AG09309 (cell line): ENCODE data around the gene MICAL2.

Experiments used
- DNase-seq: peaks from one replicate; pipeline ENCODE4 v3.0.0-alpha.2; 2010; ENCODE audit warnings: low read depth
- H3K4me3 ChIP-seq: 2 replicates; pipeline ENCODE4 v1.5.1; 2011; ENCODE audit warnings: mild to moderate bottlenecking, low read depth, low read length, moderate library complexity; ENCODE audit not compliant: control insufficient read depth
- CTCF ChIP-seq: IDR thresholded peaks from 2 replicates; pipeline ENCODE4 v1.5.1; 2011; ENCODE audit warnings: mild to moderate bottlenecking, low read depth, low read length, inconsistent platforms; ENCODE audit not compliant: insufficient read depth, control insufficient read depth; ENCODE audit errors: missing control alignments

MICAL2 gene

GRCh38 chr11:12289667-12290476 is 179.5 kb downstream of the MICAL2 start:
- DNase-seq, result no peak

GRCh38 chr11:12290477-12290922 is 180.1 kb downstream of the MICAL2 start:
- no peak for DNase-seq
- TF ChIP-seq CTCF, result no peak
- H3K4me3 ChIP-seq, result no peak overlapping the region

More at GRCh38 chr11:12289667-12290476, 179.5 kb downstream of the MICAL2 start:
- H3K4me3 ChIP-seq, result no peak overlapping the region
- no peak for TF ChIP-seq CTCF

- no peak overlapping the region for H3K4me3 ChIP-seq
- DNase-seq, result no peak
These were observed 180.9 kb downstream of the MICAL2 start for GRCh38 chr11:12291313-12291712.

GRCh38 chr11:12291766-12292165 is 181.4 kb downstream of the MICAL2 start:
- no peak for DNase-seq

More at GRCh38 chr11:12291313-12291712, 180.9 kb downstream of the MICAL2 start:
- TF ChIP-seq CTCF, result no peak

GRCh38 chr11:12292766-12293165 is 182.4 kb downstream of the MICAL2 start:
- H3K4me3 ChIP-seq, result no peak overlapping the region
- no peak for DNase-seq

More at GRCh38 chr11:12291766-12292165, 181.4 kb downstream of the MICAL2 start:
- TF ChIP-seq CTCF, result no peak
- H3K4me3 ChIP-seq, result no peak overlapping the region

GRCh38 chr11:12293486-12293885 is 183.1 kb downstream of the MICAL2 start:
- no peak for TF ChIP-seq CTCF
- DNase-seq, result no peak
- no peak overlapping the region for H3K4me3 ChIP-seq

More at GRCh38 chr11:12292766-12293165, 182.4 kb downstream of the MICAL2 start:
- no peak for TF ChIP-seq CTCF
